OCI-LY3 (cell line): Measurements from ENCODE around the gene BASP1.

Experiments used
- H2AFZ ChIP-seq: fragments of 200-600, 300-600 bp; shearing (Covaris generic); 2 replicates; pipeline ENCODE4 v1.6.0; 2014; ENCODE audit warnings: antibody characterized with exemption, low read depth, low read length
- H3K27ac ChIP-seq: fragments of 200-600, 300-600 bp; sonication (generic); 2 replicates; pipeline ENCODE4 v1.5.1; 2014; ENCODE audit warnings: mild to moderate bottlenecking, low read length, moderate library complexity, mixed read lengths
- H3K27me3 ChIP-seq: fragments of 200-600, 300-600 bp; sonication (generic); 2 replicates; pipeline ENCODE4 v1.6.1; 2014; ENCODE audit warnings: low read depth, low read length, mixed read lengths
- H3K36me3 ChIP-seq: fragments of 200-600, 300-600 bp; sonication (generic); replicated peaks from 2 replicates; pipeline ENCODE3; 2014; ENCODE audit warnings: low read depth, low read length, mixed read lengths
- H3K4me1 ChIP-seq: fragments of 300-600, 200-600 bp; sonication (generic); 2 replicates; pipeline ENCODE4 v1.6.1; 2014; ENCODE audit warnings: low read length, mixed read lengths
- H3K4me2 ChIP-seq: fragments of 200-600, 300-600 bp; sonication (generic); 2 replicates; pipeline ENCODE4 v1.6.1; 2014; ENCODE audit warnings: low read length, mixed read lengths
- H3K4me3 ChIP-seq: fragments of 300-600, 200-600 bp; sonication (generic); 2 replicates; pipeline ENCODE4 v1.5.1; 2014; ENCODE audit warnings: antibody characterized with exemption, mild to moderate bottlenecking, low read length, moderate library complexity
- H3K79me2 ChIP-seq: fragments of 300-600, 200-600 bp; shearing (Covaris generic); 2 replicates; pipeline ENCODE4 v1.6.1; 2014; ENCODE audit warnings: mild to moderate bottlenecking, low read length, mixed read lengths
- H3K9ac ChIP-seq: fragments of 300-600, 200-600 bp; shearing (Covaris generic); 2 replicates; pipeline ENCODE4 v1.6.0; 2014; ENCODE audit warnings: mild to moderate bottlenecking, low read length, moderate library complexity
- H3K9me3 ChIP-seq: fragments of 200-600, 300-600 bp; shearing (Covaris generic); 2 replicates; pipeline ENCODE4 v1.6.1; 2014; ENCODE audit warnings: low read length, mixed read lengths; ENCODE audit not compliant: insufficient read depth
- H4K20me1 ChIP-seq: fragments of 200-600, 300-600 bp; sonication (generic); 2 replicates; pipeline ENCODE4 v1.6.1; 2016; ENCODE audit warnings: low read length, mixed read lengths; ENCODE audit not compliant: insufficient read depth
- CTCF ChIP-seq: fragments of 200-600, 300-600 bp; sonication (generic); IDR thresholded peaks from 2 replicates; pipeline ENCODE4 v1.5.1; 2014; ENCODE audit warnings: antibody characterized with exemption, low read length, low read depth
- EZH2phosphoT487 ChIP-seq: fragments of 200-600 bp; shearing (Covaris generic); IDR thresholded peaks from 2 replicates; pipeline ENCODE4 v1.6.1; 2018; ENCODE audit warnings: antibody characterized with exemption, mixed run types, low read depth

Gene BASP1

GRCh38 chr5:17182494-17182893 is 34.9 kb upstream of the BASP1 start:
- no peak overlapping the region for H3K27ac ChIP-seq
- H3K27me3 ChIP-seq = no peaks in the 10 kb centered on the region
- H3K9me3 ChIP-seq = no peaks in the 10 kb centered on the region
- no peaks in the 10 kb centered on the region for H3K79me2 ChIP-seq
- H3K9ac ChIP-seq = no peak overlapping the region
- no peaks in the 10 kb centered on the region for H4K20me1 ChIP-seq
- H3K4me1 ChIP-seq = no peaks in the 10 kb centered on the region
- no peaks in the 10 kb centered on the region for H3K36me3 ChIP-seq
- no peak overlapping the region for H3K4me2 ChIP-seq
- TF ChIP-seq EZH2phosphoT487 (no peak), CTCF (no peak)
- no peak overlapping the region for H3K4me3 ChIP-seq
- no peak overlapping the region for H2AFZ ChIP-seq

GRCh38 chr5:17182981-17183380 is 34.5 kb upstream of the BASP1 start:
- H3K4me1 ChIP-seq = no peaks in the 10 kb centered on the region
- no peaks in the 10 kb centered on the region for H3K27me3 ChIP-seq

GRCh38 chr5:17183831-17184230 is 33.6 kb upstream of the BASP1 start:
- H3K4me3 ChIP-seq = no peak overlapping the region
- H3K27ac ChIP-seq = no peak overlapping the region
- no peaks in the 10 kb centered on the region for H3K4me1 ChIP-seq
- H3K27me3 ChIP-seq = no peaks in the 10 kb centered on the region
- no peaks in the 10 kb centered on the region for H3K36me3 ChIP-seq
- no peak overlapping the region for H3K4me2 ChIP-seq
- H2AFZ ChIP-seq = no peak overlapping the region
- TF ChIP-seq CTCF = no peak
- no peak for TF ChIP-seq EZH2phosphoT487
- H3K9me3 ChIP-seq = no peaks in the 10 kb centered on the region
- no peaks in the 10 kb centered on the region for H4K20me1 ChIP-seq
- no peak overlapping the region for H3K9ac ChIP-seq
- no peaks in the 10 kb centered on the region for H3K79me2 ChIP-seq

More at GRCh38 chr5:17182981-17183380, 34.5 kb upstream of the BASP1 start:
- H3K79me2 ChIP-seq = no peaks in the 10 kb centered on the region
- no peaks in the 10 kb centered on the region for H4K20me1 ChIP-seq
- H2AFZ ChIP-seq = no peak overlapping the region
- H3K27ac ChIP-seq = no peak overlapping the region
- TF ChIP-seq CTCF = no peak
- TF ChIP-seq EZH2phosphoT487 = no peak
- H3K4me3 ChIP-seq = no peak overlapping the region
- no peak overlapping the region for H3K9ac ChIP-seq
- no peak overlapping the region for H3K4me2 ChIP-seq
- H3K36me3 ChIP-seq = no peaks in the 10 kb centered on the region
- H3K9me3 ChIP-seq = no peaks in the 10 kb centered on the region

GRCh38 chr5:17184588-17184987 is 32.8 kb upstream of the BASP1 start:
- Histone ChIP-seq H3K36me3 (no peaks in the 10 kb centered on the region), H3K4me2 (no peak overlapping the region), H3K79me2 (no peaks in the 10 kb centered on the region), H3K4me3 (no peak overlapping the region), H3K9ac (no peak overlapping the region), H3K27ac (no peak overlapping the region), H2AFZ (no peak overlapping the region), H4K20me1 (no peaks in the 10 kb centered on the region), H3K27me3 (no peaks in the 10 kb centered on the region), H3K9me3 (no peaks in the 10 kb centered on the region), H3K4me1 (peaks cover 1% of the 10 kb centered on the region; the same call in 1 of the 2 replicates)
- TF ChIP-seq CTCF (no peak), EZH2phosphoT487 (no peak)
